KG1 (cell line): ENCODE measurements around the gene ASAP2.

Experiments used
- DNase-seq: peaks from one replicate; lab custom pipeline; 2025; lab: John Stamatoyannopoulos, UW

ASAP2 gene

GRCh38 chr2:9184361-9184760 lies 22.3 kb upstream of the ASAP2 start:
- DNase-seq: no peak

DNA sequence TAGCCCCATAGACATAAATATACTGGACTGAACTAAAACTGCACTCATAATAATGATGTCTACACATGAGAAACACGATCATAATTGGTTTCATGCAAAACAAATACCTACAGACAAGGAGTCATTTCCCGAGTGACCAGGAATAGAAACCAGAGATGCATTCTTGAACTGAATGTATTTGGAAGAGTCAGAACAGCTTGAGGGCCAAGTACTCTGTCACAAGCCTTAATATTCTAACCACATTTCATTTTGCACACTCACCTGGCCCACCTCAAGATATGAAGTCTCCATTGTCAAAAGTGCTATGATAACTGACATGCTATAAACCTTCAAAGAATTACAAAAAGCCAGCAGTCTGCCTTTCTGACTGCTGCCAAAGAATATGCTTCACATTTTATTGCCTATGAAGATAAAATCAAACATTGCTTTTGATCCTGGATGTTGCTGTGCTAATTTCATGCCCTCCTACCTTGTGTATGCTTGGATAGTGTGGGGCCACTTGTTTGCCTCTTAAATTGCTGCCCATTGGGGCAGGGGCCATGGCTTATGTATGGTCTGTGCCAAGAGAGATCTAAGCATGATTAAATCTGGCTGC lies 18.9 kb upstream of the ASAP2 start:
- no peak for DNase-seq

DNA sequence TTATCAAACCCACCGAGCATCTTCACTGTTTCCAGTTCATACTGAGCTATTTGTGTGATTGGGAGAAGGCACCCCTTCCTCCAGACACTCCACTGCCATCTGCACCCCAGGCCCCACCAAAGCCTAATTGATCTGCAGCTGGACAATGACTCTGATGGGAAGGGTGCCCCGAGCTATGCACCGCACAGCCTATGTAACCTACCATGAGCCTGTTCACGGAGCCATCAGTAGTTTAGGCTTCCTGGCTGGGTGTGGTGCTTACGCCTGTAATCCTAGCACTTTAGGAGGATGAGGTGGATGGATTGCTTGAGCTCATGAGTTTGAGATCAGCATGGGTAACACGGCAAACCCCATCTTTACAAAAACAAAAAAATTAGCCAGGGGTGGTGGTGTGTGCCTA lies 17.8 kb upstream of the ASAP2 start:
- no peak for DNase-seq

DNA sequence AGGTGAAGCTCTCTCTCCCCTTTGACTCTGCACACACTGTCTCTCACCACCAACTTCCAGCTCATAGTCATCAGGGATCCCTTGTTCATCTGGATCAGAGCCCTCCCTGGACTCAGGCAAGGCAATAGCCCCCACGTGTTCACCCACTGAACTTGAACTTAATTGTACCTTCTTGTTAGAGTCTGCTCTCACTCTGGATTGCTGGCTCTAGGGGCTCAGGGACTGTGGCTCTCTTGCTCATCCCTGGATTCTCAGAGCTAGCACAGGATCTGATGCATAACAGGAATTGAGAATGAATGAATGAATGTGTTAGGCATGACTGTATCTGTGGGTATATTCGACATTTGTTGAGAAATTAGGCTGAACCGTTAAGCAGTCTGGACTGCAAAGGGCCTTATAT lies 16.7 kb upstream of the ASAP2 start:
- no peak for DNase-seq

DNA sequence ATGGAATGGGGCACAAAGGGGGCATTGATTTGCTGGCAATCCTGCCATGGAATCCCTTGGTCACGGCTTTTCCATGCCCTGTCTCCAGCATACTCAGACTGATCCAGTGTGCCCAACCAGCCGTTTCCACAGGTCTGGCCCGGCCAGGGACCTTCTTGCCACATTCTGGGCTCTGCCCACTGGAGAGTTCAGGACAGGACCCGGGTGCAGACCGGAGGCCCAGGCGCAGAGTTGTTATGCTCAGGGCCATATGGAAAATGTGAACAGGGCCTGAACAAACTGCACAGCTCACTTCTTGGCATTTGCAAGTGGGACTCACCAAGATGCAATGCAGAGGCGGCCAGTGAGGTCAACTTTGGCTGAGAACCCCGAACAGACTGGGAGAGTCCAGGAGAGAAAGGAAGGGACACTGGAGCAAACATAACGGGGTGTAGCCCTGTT lies 15.6 kb upstream of the ASAP2 start:
- no peak for DNase-seq

GRCh38 chr2:9192712-9193111 lies 13.9 kb upstream of the ASAP2 start:
- no peak for DNase-seq

GRCh38 chr2:9194352-9194751 lies 12.3 kb upstream of the ASAP2 start:
- no peak for DNase-seq

- DNase-seq: no peak
Observed at GRCh38 chr2:9196637-9197036, 10.0 kb upstream of the ASAP2 start.

- no peak for DNase-seq
Observed at GRCh38 chr2:9197916-9198315, 8.7 kb upstream of the ASAP2 start.

- DNase-seq: no peak
Observed at GRCh38 chr2:9199716-9200632, 6.6 kb upstream of the ASAP2 start.

- no peak for DNase-seq
Observed at GRCh38 chr2:9200633-9201015, 6.0 kb upstream of the ASAP2 start.

GRCh38 chr2:9201185-9201891 lies 5.3 kb upstream of the ASAP2 start:
- DNase-seq: no peak

DNA sequence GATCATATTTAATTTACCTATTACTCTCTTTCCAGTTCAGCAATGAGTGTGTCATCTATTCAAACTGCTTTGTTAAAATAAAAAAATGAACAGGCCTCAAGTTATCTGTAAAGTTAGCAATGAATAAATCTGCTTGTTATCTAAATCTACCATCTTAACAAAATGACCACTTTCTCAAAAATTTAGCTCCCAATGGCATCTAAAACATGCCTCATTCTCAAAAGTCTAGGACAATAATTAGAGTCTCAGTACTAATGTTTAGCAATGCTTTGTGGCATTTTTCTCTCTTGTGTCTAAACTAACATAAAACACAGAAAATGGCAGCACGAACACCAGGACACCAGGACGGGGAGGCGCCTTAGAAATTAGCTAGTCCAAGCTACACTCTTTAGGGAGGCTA lies 3.6 kb upstream of the ASAP2 start:
- no peak for DNase-seq

DNA sequence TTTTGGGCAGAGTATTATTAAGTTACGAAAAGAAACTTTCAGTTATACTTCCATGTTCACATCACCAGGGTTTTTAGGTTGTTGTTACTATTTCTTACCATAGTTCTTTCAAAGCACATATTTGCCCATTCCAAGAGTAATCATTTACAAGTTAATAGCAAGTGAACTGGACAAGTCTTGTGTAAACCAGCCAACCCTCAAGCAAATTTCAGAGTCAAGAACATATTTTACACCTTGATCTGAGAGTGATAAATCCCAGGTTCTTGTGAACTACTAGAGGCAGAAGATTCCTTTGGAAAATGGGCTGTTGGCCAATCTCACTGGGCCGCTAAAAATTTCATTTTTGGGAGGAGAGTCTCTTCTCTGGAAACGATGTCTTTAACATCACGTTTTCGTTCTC lies 2.7 kb upstream of the ASAP2 start:
- DNase-seq: no peak

DNA sequence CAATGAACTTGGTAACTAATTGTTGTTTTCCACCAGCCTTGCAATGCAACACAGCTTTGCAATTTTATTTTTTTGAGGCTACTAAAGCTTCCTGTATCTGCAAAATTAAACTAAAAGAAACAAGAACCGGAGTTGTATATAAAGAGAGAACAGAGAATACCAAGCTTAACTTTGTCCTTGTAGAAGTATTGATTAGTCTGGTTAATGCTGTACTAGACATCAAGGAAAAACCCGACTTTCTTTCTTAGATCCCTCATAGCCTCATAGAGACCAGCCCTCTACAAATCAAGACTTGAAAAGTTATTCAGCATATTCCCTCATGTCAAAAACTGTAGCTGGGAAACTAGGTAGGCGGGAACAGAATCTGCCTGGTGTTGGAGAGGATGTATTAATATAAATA lies 1.7 kb upstream of the ASAP2 start:
- DNase-seq: no peak

DNA sequence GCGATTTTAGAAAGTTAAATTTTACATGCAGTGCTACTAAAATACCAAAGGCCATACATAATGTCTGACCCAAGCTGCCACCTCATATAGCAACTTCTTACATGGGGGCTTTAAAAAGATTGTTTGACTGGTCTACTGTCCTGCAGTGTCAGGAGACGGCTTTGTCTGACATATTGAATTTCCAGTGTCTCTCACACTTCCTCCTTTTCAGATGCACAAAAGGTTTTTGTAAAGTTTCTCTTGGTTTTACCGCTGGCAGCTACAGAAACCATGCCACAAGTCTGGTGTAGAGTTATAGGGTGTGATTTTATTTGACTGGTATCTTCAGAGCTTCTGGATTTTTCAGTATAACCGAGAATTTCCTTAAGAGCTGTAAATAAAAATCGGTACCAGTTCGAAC lies 1.1 kb upstream of the ASAP2 start:
- no peak for DNase-seq

- DNase-seq: no peak
Observed at GRCh38 chr2:9206991-9207640, 504 bp downstream of the ASAP2 start.

DNA sequence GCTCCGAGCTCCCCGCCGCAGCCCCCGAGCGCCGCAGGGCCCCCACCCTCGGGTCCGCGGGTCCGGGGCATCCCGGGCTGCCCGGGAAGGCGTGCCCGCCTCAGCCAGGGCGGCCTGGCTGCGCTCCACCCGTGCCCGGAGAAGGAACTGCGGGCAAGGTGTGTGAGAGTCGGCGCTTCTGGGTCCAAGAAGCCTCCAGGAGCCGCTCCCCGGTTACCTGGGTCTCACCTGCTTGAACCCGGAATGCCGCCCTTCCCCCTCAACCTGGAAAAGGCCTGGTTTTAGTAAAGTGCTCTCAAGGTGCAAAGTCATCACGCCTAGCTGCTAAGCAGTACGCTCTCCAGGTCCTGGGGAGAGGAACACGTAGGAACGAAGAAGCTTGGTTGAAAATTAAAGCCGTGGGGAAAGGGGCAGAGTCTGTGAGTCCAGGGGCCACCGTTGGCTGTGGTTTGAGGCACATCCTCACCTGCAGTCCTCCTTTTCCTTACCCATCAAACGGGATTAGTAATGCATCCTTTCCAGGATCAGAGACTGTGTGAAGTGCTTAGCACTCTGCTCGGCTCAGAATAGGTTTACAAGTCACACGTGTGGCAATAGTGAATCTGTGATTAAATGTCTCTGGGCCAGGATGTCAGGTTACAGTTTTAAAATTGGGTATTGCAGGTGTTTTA lies 1.2 kb downstream of the ASAP2 start:
- no peak for DNase-seq

GRCh38 chr2:9208875-9209274 lies 2.3 kb downstream of the ASAP2 start:
- no peak for DNase-seq

- DNase-seq: no peak
Observed at GRCh38 chr2:9210030-9210429, 3.4 kb downstream of the ASAP2 start.

DNA sequence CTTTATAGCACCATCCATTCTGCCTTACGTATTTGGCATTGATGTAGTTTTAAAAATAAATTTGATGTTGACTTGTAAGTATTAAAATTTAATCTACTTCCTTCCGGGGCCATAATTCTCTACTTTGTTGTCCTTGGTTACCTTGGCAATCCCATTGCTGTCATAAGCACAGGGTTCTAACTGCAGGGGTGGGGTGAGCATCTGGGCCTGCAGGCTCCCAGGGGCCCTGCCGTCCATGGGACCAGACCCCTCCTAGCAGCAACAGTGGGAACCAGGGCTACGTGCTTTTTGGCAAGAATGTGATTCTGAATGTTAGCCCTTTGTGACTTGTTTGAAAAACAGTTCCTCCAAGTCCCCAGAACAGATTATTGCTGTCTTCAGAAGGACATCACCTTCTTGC lies 4.9 kb downstream of the ASAP2 start:
- DNase-seq: no peak
